ENCODE measurements around the gene MRPL24.

The MRPL24 gene

GRCh38 chr1:156709757-156710489 is 31.0 kb downstream of the MRPL24 start:
- DNase-seq, result no peak

GRCh38 chr1:156709031-156709430 is 31.9 kb downstream of the MRPL24 start:
- DNase-seq, result no peak

GRCh38 chr1:156708218-156708661 is 32.6 kb downstream of the MRPL24 start:
- no peak for DNase-seq

GRCh38 chr1:156707417-156708217 is 33.3 kb downstream of the MRPL24 start:
- DNase-seq, result no peak

- peak; percentile 30 for DNase-seq
Measured at GRCh38 chr1:156706657-156707416, 34.1 kb downstream of the MRPL24 start.

- peak; percentile 78 for DNase-seq
Measured at GRCh38 chr1:156705918-156706656, 34.8 kb downstream of the MRPL24 start.

- DNase-seq, result peak; percentile 22
Measured at GRCh38 chr1:156705321-156705917, 35.5 kb downstream of the MRPL24 start, which contains the start of gene CRABP2. TSS of gene CRABP2 (minus strand) at chr1:156705583. CDS start at chr1:156705446, 137 bp downstream.

GRCh38 chr1:156704930-156705320 is 36.0 kb downstream of the MRPL24 start:
- DNase-seq, result peak; percentile 54

- DNase-seq, result no peak
Measured at GRCh38 chr1:156704166-156704711, 36.6 kb downstream of the MRPL24 start.

GRCh38 chr1:156703741-156704140 is 37.1 kb downstream of the MRPL24 start:
- no peak for DNase-seq

- no peak for DNase-seq
Measured at GRCh38 chr1:156703336-156703735, 37.6 kb downstream of the MRPL24 start.

GRCh38 chr1:156700736-156701531 is 40.0 kb downstream of the MRPL24 start:
- DNase-seq, result no peak

GRCh38 chr1:156698995-156699394 is 41.9 kb downstream of the MRPL24 start:
- no peak for DNase-seq

- DNase-seq, result no peak
Measured at GRCh38 chr1:156697481-156697880, 43.4 kb downstream of the MRPL24 start.

GRCh38 chr1:156696755-156697154 is 44.1 kb downstream of the MRPL24 start:
- no peak for DNase-seq

GRCh38 chr1:156694690-156694962 is 46.3 kb downstream of the MRPL24 start:
- no peak for DNase-seq

- no peak for DNase-seq
Measured at GRCh38 chr1:156693848-156694689, 46.8 kb downstream of the MRPL24 start.

GRCh38 chr1:156692925-156693847 is 47.7 kb downstream of the MRPL24 start:
- DNase-seq, result no peak

GRCh38 chr1:156692441-156692924 is 48.4 kb downstream of the MRPL24 start:
- no peak for DNase-seq

Measured in stimulated activated CD4-positive, alpha-beta T cell treated with anti-CD3 and anti-CD28 coated beads, Interleukin-4, amount 100 ng/mL, for 1 hour (primary cell).